Measurements from ENCODE around the gene TIMELESS.

Gene TIMELESS

DNA sequence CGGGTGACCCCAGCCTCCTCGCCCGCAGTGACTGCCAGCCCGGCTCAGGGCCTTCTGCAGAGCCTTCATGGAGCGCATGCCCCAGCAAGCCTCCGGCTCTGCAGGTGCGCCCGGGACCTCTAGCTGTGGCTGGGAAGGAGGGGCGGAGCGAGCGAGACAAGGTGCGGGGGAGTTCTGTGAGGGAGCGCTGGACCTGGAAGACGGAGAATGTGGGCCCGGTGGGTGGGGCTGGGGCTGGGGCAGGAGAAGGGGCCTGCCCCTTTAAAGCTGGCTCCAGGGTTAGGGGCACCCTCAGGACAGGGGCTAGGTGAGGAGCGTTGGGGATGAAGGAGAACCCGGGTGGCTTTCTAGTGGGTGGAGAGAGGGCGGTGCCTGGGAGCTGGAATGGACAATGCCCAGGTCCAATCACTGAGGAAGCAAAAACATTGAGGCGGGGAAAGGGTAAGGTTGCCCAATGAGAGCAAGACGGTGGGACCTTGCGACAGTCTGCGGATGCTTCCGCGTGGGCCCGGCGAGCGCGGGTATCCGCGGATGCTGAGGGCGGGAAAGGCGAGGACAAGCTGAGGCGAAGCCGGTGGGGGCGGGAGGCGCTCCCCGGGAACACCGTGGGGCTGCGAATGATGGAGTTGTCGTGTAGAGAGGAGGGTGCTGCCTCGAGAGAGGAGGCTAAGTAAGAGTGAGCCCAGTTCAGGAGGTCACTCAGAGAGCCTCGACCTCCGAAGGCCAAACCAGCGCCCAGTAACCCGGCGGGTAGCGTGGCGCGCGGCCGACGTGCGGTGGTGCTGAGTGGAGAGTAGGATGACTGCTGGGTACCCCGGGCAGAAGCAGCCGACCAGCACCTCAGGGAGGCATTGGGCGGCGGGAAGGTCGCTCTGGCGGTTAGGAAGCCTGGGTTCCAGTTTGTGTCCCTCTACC lies 39.1 kb upstream of the TIMELESS start, which contains the start of gene GLS2 (continued):
- TF ChIP-seq ZNF518A (tag by site-specific recombination; conservative IDR thresholded peaks at IDR 0.05; ENCODE audit: low read depth) (no peak), ZNF777 (tag by site-specific recombination; IDR thresholded peaks at IDR 0.05; ENCODE audit: borderline replicate concordance) (no peak), ZFHX2 (tag by site-specific recombination; conservative IDR thresholded peaks at IDR 0.05) (peak; percentile 78), ZNF37A (tag by site-specific recombination; IDR thresholded peaks at IDR 0.05) (no peak), HOXD13 (CRISPR knock-in tag; IDR thresholded peaks at IDR 0.05; ENCODE audit: borderline replicate concordance) (no peak), ZBTB26 (tag by site-specific recombination; optimal IDR thresholded peaks at IDR 0.05) (no peak), TRIM28 (IDR thresholded peaks at IDR 0.05; ENCODE audit: borderline replicate concordance, low read length) (no peak), RBAK (tag by site-specific recombination; IDR thresholded peaks at IDR 0.05) (no peak), ZNF112 (tag by site-specific recombination; IDR thresholded peaks at IDR 0.05) (no peak), PRDM2 (tag by site-specific recombination; IDR thresholded peaks at IDR 0.05; ENCODE audit: borderline replicate concordance) (no peak), FEZF1 (tag by site-specific recombination; IDR thresholded peaks at IDR 0.05) (no peak), AEBP2 (tag by site-specific recombination; IDR thresholded peaks at IDR 0.05; ENCODE audit: borderline replicate concordance) (no peak), GLIS1 (tag by site-specific recombination; IDR thresholded peaks at IDR 0.05) (peak; percentile 61), ZNF214 (tag by site-specific recombination; IDR thresholded peaks at IDR 0.05; ENCODE audit: borderline replicate concordance) (no peak), KLF9 (tag by site-specific recombination; IDR thresholded peaks at IDR 0.05; ENCODE audit: low read depth) (0 out of 2 replicates have a peak, but pooled peaks have one; percentile 20), ZNF660 (tag by site-specific recombination; IDR thresholded peaks at IDR 0.05) (0 out of 2 replicates have a peak, but pooled peaks have one; percentile 3), ZNF155 (tag by site-specific recombination; IDR thresholded peaks at IDR 0.05) (no peak), ZNF121 (tag by site-specific recombination; IDR thresholded peaks at IDR 0.05) (no peak), ZIC2 (tag by site-specific recombination; IDR thresholded peaks at IDR 0.05) (peak; percentile 73), ZBTB48 (tag by site-specific recombination; IDR thresholded peaks at IDR 0.05) (0 out of 2 replicates have a peak, but pooled peaks have one; percentile 21), ZNF76 (tag by site-specific recombination; IDR thresholded peaks at IDR 0.05; ENCODE audit: borderline replicate concordance, low read depth) (peak; percentile 42; the same call in 1 of the 2 replicates), OSR2 (tag by site-specific recombination; IDR thresholded peaks at IDR 0.05) (no peak)
- TF ChIP-seq, protein P1, sequence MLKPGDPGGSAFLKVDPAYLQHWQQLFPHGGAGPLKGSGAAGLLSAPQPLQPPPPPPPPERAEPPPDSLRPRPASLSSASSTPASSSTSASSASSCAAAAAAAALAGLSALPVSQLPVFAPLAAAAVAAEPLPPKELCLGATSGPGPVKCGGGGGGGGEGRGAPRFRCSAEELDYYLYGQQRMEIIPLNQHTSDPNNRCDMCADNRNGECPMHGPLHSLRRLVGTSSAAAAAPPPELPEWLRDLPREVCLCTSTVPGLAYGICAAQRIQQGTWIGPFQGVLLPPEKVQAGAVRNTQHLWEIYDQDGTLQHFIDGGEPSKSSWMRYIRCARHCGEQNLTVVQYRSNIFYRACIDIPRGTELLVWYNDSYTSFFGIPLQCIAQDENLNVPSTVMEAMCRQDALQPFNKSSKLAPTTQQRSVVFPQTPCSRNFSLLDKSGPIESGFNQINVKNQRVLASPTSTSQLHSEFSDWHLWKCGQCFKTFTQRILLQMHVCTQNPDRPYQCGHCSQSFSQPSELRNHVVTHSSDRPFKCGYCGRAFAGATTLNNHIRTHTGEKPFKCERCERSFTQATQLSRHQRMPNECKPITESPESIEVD (tag by site-specific recombination; IDR thresholded peaks at IDR 0.05): no peak
